K562 (cell line): ENCODE measurements around the gene NABP2. TPM values are rescaled to one million over a fixed set of nuclear protein-coding genes. Genes with fewer than 3 reads are reported as not detected.

Source experiments
- ARID3A ChIP-seq: IDR thresholded peaks from 2 replicates; pipeline ENCODE4 v1.6.1; 2012; ENCODE audit warnings: low read depth, low read length, improper control_type of control experiment, borderline replicate concordance
- E2F6 ChIP-seq, 2 experiments: IDR thresholded peaks; 2 replicates each; pipeline ENCODE4 v1.6.1; 2011; ENCODE audit warnings: borderline replicate concordance in 1 of 2, control low read depth in 1 of 2, low read depth in 1 of 2, low read length in 1 of 2, mild to moderate bottlenecking in 1 of 2, mixed read lengths in 1 of 2, moderate library complexity in 1 of 2; ENCODE audit not compliant: insufficient read depth in 1 of 2, insufficient read length in 1 of 2, poor library complexity in 1 of 2, severe bottlenecking in 1 of 2; ENCODE audit errors: extremely low read depth in 1 of 2
- NRF1 ChIP-seq, 2 experiments: fragments of 450-650 bp; IDR thresholded peaks in 1 of 2; conservative IDR thresholded peaks in 1 of 2; 2 replicates each; pipeline ENCODE4 v1.6.1; 2014; ENCODE audit warnings: mild to moderate bottlenecking in 2 of 2
- PREB ChIP-seq: sonication (generic); formaldehyde crosslinking; IDR thresholded peaks from 2 replicates; pipeline ENCODE4 v1.8.1; 2023; ENCODE audit warnings: mild to moderate bottlenecking, missing genetic modification reagents
- RAD21 ChIP-seq, 2 experiments: fragments of 250-450 bp in 1 of 2; fragments of 450-650 bp in 1 of 2; sonication (Bioruptor Pico) in 1 of 2; formaldehyde crosslinking in 1 of 2; IDR thresholded peaks in 1 of 2; conservative IDR thresholded peaks in 1 of 2; 2 replicates each; pipeline versions ENCODE4 v1.4.0 to v1.8.0; 2020 to 2022; ENCODE audit warnings: mild to moderate bottlenecking in 2 of 2, moderate library complexity in 1 of 2
- RCOR1 ChIP-seq, 2 experiments: IDR thresholded peaks; 2 replicates each; pipeline ENCODE4 v1.6.1; 2012; ENCODE audit warnings: low read depth in 2 of 2, low read length in 2 of 2, borderline replicate concordance in 1 of 2, improper control_type of control experiment in 1 of 2
- REST ChIP-seq, 2 experiments: fragments of 450-650 bp; formaldehyde crosslinking in 1 of 2; IDR thresholded peaks; 2 replicates each; pipeline versions ENCODE4 v1.4.0 to v1.6.1; 2014 to 2020; ENCODE audit warnings: mild to moderate bottlenecking in 2 of 2, borderline replicate concordance in 1 of 2, low read depth in 1 of 2
- ZBTB33 ChIP-seq: sonication (generic); formaldehyde crosslinking; IDR thresholded peaks from 2 replicates; pipeline ENCODE4 v1.8.1; 2023; ENCODE audit warnings: mild to moderate bottlenecking, missing genetic modification reagents
- polyA plus RNA-seq, 8 experiments: library from polyadenylated mRNA; depleted of rRNA in 4 of 8; stranded (reverse) in 5 of 8; unstranded in 3 of 8; fragments of >200 nt; fragmentation: Nextera tagmentation in 2 of 8; fragmentation: Illumina TruSeq in 1 of 8; extraction: Ambion mirVana in 2 of 8; extraction: Trizol in 1 of 8; gene quantifications; 2 replicates each; pipeline versions ENCODE4 v1.2.1 to v1.2.3, GENCODE V29; 2011 to 2014; ENCODE audit warnings: inconsistent platforms in 1 of 8, missing spikeins in 1 of 8
- total RNA-seq, 7 experiments: library from RNA; depleted of rRNA in 6 of 7; stranded (reverse); fragments of >200 nt in 6 of 7; fragmentation: Illumina TruSeq in 2 of 7; extraction: Trizol in 2 of 7; gene quantifications; 2 replicates each; pipeline versions ENCODE4 v1.2.1 to v1.2.3, GENCODE V29; 2011 to 2021; ENCODE audit warnings: low replicate concordance in 1 of 7

The NABP2 gene
- total and polyA plus RNA-seq, 9 of the 15 experiments (the other 6 are each of a cell fraction or from before 2014, with no cell fraction given), result 11.3 to 60.6 (median 43.5) TPM

- TF ChIP-seq RAD21 (CRISPR knock-in tag; conservative IDR thresholded peaks at IDR 0.05 in 1 of 2, IDR thresholded peaks at IDR 0.05 in 1 of 2) (peak; percentile 11 to 48; a peak in 3 of 4 replicates), ARID3A (no peak), RCOR1 (IDR thresholded peaks at IDR 0.05; ENCODE audit: borderline replicate concordance in 1 of 2, low read depth in 2 of 2, low read length in 2 of 2) (peak in 1 of 2 experiments; percentile 79; a peak in 1 of 4 replicates), REST (IDR thresholded peaks at IDR 0.05; ENCODE audit: borderline replicate concordance) (no peak; the same call in 1 of the 2 replicates), REST (CRISPR knock-in tag; IDR thresholded peaks at IDR 0.05; ENCODE audit: low read depth) (0 out of 2 replicates have a peak, but pooled peaks have one; percentile 59), E2F6 (IDR thresholded peaks at IDR 0.05; ENCODE audit: borderline replicate concordance in 1 of 2, extremely low read depth in 1 of 2, insufficient read depth in 1 of 2, insufficient read length in 1 of 2, low read depth in 1 of 2, low read length in 1 of 2, poor library complexity in 1 of 2, severe bottlenecking in 1 of 2) (peak in 1 of 2 experiments; percentile 2), ZBTB33 (CRISPR knock-in tag) (no peak; the same call in 1 of the 2 replicates), PREB (no peak), NRF1 (conservative IDR thresholded peaks at IDR 0.05 in 1 of 2, IDR thresholded peaks at IDR 0.05 in 1 of 2) (peak in 1 of 2 experiments; percentile 87)
Measured at GRCh38 chr12:56266693-56267442, 42.7 kb downstream of the NABP2 start, which contains the start of gene COQ10A (continued).
